ENCODE measurements around the gene CDC73.

Gene CDC73

DNA sequence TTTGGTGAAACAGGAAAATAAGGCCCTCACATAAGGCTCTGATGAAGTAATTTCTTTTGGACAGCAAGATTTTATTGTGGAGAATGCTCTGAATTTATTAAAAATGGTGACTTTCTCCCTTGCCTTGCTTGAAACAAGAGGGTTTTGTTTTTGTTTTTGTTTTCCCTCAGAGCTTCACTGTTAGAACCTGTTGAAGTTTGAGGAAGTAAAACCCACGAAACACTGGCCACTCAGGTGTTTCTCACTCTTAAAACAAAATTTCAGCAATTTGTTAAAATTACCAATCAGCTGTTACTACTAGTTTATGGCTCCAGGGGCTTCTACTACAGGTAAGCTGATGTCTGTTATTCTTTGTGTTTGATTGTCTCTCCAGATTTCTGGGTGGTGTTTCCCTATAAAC is 177.2 kb downstream of the CDC73 start:
- no peak for DNase-seq

DNA sequence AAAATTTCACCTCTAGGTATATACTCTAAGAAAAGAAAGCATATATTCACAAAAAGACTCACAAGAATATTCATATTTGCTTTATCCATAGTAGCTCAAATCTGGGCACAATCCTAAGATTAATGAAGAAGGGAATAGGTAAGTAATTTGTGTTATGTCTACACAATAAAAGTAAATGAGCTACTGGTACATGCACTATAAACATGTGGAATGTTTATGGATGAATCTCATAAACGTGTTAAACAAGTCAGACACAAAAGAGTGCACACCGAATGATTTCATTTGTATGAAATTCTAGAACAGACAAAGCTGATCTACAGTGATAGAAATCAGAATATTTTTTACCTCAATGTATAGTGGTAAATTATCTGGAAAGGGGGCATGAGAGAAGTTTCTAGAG is 179.9 kb downstream of the CDC73 start:
- DNase-seq: no peak

GRCh38 chr1:193303849-193304248 is 182.0 kb downstream of the CDC73 start:
- DNase-seq: no peak

All from fibroblast of skin of abdomen (primary cell).